ENCODE results near the gene PPP2R2B.

The PPP2R2B gene

GRCh38 chr5:146672866-146673265 lies 205.7 kb downstream of the PPP2R2B start:
- H3K4me3 ChIP-seq (ENCODE audit: low read depth, low read length), result no peak overlapping the region
- TF ChIP-seq, protein P1, sequence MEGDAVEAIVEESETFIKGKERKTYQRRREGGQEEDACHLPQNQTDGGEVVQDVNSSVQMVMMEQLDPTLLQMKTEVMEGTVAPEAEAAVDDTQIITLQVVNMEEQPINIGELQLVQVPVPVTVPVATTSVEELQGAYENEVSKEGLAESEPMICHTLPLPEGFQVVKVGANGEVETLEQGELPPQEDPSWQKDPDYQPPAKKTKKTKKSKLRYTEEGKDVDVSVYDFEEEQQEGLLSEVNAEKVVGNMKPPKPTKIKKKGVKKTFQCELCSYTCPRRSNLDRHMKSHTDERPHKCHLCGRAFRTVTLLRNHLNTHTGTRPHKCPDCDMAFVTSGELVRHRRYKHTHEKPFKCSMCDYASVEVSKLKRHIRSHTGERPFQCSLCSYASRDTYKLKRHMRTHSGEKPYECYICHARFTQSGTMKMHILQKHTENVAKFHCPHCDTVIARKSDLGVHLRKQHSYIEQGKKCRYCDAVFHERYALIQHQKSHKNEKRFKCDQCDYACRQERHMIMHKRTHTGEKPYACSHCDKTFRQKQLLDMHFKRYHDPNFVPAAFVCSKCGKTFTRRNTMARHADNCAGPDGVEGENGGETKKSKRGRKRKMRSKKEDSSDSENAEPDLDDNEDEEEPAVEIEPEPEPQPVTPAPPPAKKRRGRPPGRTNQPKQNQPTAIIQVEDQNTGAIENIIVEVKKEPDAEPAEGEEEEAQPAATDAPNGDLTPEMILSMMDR (IDR thresholded peaks at IDR 0.05; ENCODE audit: low read depth, low read length), result no peak

DNA sequence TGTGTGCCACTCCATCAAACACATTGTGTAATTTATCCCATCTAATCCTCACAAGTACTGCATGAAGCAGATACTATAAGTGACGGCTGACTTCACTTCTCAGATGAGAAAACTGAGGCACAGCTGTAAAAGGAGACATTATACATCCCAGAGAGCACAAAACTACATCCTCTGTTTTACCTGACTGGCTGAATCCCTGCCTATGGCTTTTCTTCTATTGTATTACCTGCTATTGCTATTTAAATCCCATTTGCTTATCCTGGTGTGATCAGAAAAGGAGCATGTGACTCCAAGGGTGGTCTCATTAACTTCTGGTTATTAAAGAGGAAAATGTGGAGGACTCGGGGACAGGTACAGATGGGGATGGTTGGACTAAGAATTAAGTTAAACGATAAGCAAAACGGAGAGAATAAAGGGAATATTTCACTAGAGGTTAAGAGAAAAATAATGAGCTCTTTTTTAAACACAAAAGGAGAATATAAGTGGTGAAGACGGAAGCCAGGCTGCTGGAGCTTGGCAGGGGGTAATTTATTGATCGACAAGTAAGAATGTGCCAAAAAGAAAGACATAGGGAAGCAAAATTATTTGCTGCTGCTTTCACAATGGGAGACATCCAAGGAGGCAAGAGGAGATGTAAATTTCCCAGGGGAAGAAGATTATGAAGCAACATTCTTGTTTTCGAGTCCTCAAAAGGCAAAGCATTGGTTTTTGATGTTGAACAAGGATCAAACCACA lies 206.8 kb downstream of the PPP2R2B start:
- TF ChIP-seq, protein P1 (IDR thresholded peaks at IDR 0.05; ENCODE audit: low read depth, low read length), result no peak
- no peak overlapping the region for H3K4me3 ChIP-seq (ENCODE audit: low read depth, low read length)

- TF ChIP-seq, protein P1 (IDR thresholded peaks at IDR 0.05; ENCODE audit: low read depth, low read length), result no peak
- H3K4me3 ChIP-seq (ENCODE audit: low read depth, low read length), result no peak overlapping the region
Measured at GRCh38 chr5:146669656-146670055, 208.9 kb downstream of the PPP2R2B start.

GRCh38 chr5:146667633-146668272 lies 210.8 kb downstream of the PPP2R2B start:
- TF ChIP-seq, protein P1 (IDR thresholded peaks at IDR 0.05; ENCODE audit: low read depth, low read length), result no peak
- H3K4me3 ChIP-seq (ENCODE audit: low read depth, low read length), result no peak overlapping the region

GRCh38 chr5:146662229-146662628 lies 216.3 kb downstream of the PPP2R2B start:
- no peak overlapping the region for H3K4me3 ChIP-seq (ENCODE audit: low read depth, low read length)
- TF ChIP-seq, protein P1 (IDR thresholded peaks at IDR 0.05; ENCODE audit: low read depth, low read length), result no peak

- no peak overlapping the region for H3K4me3 ChIP-seq (ENCODE audit: low read depth, low read length)
- TF ChIP-seq, protein P1 (IDR thresholded peaks at IDR 0.05; ENCODE audit: low read depth, low read length), result no peak
Measured at GRCh38 chr5:146660376-146660960, 218.1 kb downstream of the PPP2R2B start.

DNA sequence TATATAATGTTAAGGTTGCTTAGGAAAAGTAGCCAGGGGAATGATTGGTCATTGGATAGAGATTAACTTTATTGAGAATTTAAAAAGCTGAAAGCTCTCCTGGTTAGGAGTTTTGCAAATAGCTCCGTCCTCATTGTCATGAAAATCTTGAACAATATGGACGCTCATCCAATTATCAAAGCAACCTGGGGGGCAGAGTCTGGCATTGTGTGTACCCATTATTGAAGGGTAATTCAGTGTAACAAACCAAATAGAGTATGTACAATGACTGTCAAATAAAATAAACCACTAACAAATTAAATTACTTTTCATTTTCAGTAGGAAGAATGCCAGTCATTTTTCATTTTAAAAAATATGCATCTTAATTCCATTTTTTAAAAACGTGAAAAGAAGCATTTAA lies 218.6 kb downstream of the PPP2R2B start:
- H3K4me3 ChIP-seq (ENCODE audit: low read depth, low read length), result no peak overlapping the region
- TF ChIP-seq, protein P1 (IDR thresholded peaks at IDR 0.05; ENCODE audit: low read depth, low read length), result no peak
